ENCODE data around the gene NUTF2. TPM values are rescaled to one million over a fixed set of nuclear protein-coding genes. Genes with fewer than 3 reads are reported as not detected.
A peak's percentile ranks its signal among the peaks of the same experiment; 100 is the strongest.

The NUTF2 gene
- total RNA-seq, 1 experiment from 2014 or later, result 200 TPM

DNA sequence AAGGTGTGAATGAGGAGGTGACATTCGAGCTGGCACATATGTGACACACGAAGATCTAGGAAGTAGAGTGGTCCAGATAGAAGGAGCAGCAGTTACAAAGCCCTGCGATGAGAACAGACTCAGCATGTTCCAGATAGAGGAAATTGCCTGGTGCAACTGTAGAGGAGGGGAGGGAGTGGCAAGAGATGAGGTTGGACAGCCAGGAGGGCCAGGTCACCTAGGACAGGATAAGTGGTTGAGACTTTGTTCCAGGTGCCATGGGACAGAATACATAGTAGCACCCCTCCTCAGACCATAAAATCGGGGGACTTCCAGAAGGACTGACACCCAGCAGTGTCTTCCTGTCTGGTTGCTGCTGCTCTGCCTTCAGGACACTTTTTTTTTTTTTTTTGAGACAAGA, 11.8 kb downstream of the NUTF2 start:
- no peaks in the 10 kb centered on the region for H3K9me3 Mint-ChIP-seq
- ATAC-seq, result no peak
- no peak for TF ChIP-seq ZNF219 (CRISPR knock-in tag; IDR thresholded peaks at IDR 0.05; ENCODE audit: borderline replicate concordance)
- TF ChIP-seq, protein P1, sequence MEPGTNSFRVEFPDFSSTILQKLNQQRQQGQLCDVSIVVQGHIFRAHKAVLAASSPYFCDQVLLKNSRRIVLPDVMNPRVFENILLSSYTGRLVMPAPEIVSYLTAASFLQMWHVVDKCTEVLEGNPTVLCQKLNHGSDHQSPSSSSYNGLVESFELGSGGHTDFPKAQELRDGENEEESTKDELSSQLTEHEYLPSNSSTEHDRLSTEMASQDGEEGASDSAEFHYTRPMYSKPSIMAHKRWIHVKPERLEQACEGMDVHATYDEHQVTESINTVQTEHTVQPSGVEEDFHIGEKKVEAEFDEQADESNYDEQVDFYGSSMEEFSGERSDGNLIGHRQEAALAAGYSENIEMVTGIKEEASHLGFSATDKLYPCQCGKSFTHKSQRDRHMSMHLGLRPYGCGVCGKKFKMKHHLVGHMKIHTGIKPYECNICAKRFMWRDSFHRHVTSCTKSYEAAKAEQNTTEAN (CRISPR knock-in tag; IDR thresholded peaks at IDR 0.05), result no peak
- TF ChIP-seq, protein P2, sequence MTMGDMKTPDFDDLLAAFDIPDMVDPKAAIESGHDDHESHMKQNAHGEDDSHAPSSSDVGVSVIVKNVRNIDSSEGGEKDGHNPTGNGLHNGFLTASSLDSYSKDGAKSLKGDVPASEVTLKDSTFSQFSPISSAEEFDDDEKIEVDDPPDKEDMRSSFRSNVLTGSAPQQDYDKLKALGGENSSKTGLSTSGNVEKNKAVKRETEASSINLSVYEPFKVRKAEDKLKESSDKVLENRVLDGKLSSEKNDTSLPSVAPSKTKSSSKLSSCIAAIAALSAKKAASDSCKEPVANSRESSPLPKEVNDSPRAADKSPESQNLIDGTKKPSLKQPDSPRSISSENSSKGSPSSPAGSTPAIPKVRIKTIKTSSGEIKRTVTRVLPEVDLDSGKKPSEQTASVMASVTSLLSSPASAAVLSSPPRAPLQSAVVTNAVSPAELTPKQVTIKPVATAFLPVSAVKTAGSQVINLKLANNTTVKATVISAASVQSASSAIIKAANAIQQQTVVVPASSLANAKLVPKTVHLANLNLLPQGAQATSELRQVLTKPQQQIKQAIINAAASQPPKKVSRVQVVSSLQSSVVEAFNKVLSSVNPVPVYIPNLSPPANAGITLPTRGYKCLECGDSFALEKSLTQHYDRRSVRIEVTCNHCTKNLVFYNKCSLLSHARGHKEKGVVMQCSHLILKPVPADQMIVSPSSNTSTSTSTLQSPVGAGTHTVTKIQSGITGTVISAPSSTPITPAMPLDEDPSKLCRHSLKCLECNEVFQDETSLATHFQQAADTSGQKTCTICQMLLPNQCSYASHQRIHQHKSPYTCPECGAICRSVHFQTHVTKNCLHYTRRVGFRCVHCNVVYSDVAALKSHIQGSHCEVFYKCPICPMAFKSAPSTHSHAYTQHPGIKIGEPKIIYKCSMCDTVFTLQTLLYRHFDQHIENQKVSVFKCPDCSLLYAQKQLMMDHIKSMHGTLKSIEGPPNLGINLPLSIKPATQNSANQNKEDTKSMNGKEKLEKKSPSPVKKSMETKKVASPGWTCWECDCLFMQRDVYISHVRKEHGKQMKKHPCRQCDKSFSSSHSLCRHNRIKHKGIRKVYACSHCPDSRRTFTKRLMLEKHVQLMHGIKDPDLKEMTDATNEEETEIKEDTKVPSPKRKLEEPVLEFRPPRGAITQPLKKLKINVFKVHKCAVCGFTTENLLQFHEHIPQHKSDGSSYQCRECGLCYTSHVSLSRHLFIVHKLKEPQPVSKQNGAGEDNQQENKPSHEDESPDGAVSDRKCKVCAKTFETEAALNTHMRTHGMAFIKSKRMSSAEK (CRISPR knock-in tag; IDR thresholded peaks at IDR 0.05; ENCODE audit: borderline replicate concordance), result no peak
- H3K4me3 Mint-ChIP-seq, result no peak overlapping the region
- ChIA-PET POLR2A (interaction anchor here (0.8 kb wide), 1 partner anchor 12 kb away, joined by 3 read pairs; no protein-coding TSS in a partner anchor), CTCF (interaction anchor here (2.3 to 3.6 kb wide), 2 partner anchors 26 to 42 kb away, joined by 13 to 18 read pairs; partner anchors contain the start of gene NRN1L)
- peaks cover 17% of the 10 kb centered on the region for H3K36me3 Mint-ChIP-seq
- peaks cover 39% of the 10 kb centered on the region for H3K4me1 Mint-ChIP-seq
- no peak for DNase-seq (ENCODE audit: low spot score)
- H3K27me3 Mint-ChIP-seq (ENCODE audit: low read depth), result no peaks in the 10 kb centered on the region
- peak overlapping the region; percentile 53 for H3K27ac Mint-ChIP-seq

DNA sequence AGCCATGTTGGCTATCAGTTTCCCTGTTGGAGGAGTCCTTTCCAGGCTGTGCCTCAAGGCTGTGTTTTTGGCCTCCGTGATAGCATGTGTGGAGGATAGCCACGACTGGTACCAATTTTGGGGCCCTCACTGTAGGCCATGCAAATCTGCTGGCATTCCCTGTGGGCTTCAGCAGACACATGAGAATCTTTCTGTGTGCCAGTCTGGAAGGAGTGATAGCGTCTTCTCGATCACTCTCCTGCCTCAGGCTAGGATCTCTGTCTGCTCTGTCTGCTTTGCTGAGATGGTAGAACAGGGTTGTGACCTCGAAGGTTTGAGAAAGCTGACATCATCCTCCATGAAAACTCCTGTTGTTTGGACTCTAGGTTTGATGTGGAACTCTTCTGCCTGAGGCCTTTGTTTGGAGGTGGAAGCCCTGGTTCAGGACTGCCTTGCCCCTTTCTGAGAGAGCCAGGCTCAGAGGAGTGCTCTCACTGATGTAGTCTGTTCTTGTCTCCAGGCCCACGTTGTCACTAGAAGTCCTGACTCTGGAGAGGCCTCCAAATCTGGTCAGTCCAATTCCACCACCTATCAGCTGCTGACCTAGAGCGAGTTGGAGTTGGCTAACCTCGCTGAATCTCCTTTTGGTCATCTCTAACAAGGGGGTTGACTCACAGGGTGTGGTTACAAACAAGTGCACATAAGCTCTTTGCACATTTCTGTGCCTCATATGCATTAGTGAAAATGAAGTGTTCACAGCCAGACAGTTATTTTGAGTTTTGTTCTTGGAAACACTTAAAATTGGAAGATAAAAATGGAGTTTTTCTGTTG, 14.1 kb downstream of the NUTF2 start:
- H3K9me3 Mint-ChIP-seq, result no peaks in the 10 kb centered on the region
- peaks cover 29% of the 10 kb centered on the region for H3K36me3 Mint-ChIP-seq

More for the DNA sequence above, 14.1 kb downstream of the NUTF2 start:
- CTCF ChIA-PET, result interaction anchor here (2.7 kb wide), 1 partner anchor 44 kb away, joined by 14 read pairs; no protein-coding TSS in a partner anchor
- POLR2A ChIA-PET, result no interaction called here
- H3K4me1 Mint-ChIP-seq, result peaks cover 22% of the 10 kb centered on the region
- no peak for DNase-seq (ENCODE audit: low spot score)
- no peak overlapping the region for H3K4me3 Mint-ChIP-seq
- H3K27me3 Mint-ChIP-seq (ENCODE audit: low read depth), result no peaks in the 10 kb centered on the region
- peak overlapping the region; percentile 36; the same call in 1 of the 2 replicates for H3K27ac Mint-ChIP-seq
- ATAC-seq, result no peak
- TF ChIP-seq NR3C1 (CRISPR knock-in tag; conservative IDR thresholded peaks at IDR 0.05; ENCODE audit: low read depth) (no peak), ETV6 (CRISPR knock-in tag; IDR thresholded peaks at IDR 0.05) (no peak), ZNF671 (CRISPR knock-in tag; IDR thresholded peaks at IDR 0.05) (no peak)
- TF ChIP-seq, protein P3, sequence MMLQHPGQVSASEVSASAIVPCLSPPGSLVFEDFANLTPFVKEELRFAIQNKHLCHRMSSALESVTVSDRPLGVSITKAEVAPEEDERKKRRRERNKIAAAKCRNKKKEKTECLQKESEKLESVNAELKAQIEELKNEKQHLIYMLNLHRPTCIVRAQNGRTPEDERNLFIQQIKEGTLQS (CRISPR knock-in tag; conservative IDR thresholded peaks at IDR 0.05), result no peak
- TF ChIP-seq, protein P4, sequence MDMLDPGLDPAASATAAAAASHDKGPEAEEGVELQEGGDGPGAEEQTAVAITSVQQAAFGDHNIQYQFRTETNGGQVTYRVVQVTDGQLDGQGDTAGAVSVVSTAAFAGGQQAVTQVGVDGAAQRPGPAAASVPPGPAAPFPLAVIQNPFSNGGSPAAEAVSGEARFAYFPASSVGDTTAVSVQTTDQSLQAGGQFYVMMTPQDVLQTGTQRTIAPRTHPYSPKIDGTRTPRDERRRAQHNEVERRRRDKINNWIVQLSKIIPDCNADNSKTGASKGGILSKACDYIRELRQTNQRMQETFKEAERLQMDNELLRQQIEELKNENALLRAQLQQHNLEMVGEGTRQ (CRISPR knock-in tag; IDR thresholded peaks at IDR 0.05), result no peak
- TF ChIP-seq, protein P5, sequence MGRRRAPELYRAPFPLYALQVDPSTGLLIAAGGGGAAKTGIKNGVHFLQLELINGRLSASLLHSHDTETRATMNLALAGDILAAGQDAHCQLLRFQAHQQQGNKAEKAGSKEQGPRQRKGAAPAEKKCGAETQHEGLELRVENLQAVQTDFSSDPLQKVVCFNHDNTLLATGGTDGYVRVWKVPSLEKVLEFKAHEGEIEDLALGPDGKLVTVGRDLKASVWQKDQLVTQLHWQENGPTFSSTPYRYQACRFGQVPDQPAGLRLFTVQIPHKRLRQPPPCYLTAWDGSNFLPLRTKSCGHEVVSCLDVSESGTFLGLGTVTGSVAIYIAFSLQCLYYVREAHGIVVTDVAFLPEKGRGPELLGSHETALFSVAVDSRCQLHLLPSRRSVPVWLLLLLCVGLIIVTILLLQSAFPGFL (CRISPR knock-in tag; IDR thresholded peaks at IDR 0.05; ENCODE audit: borderline replicate concordance), result no peak
- TF ChIP-seq, protein P6, sequence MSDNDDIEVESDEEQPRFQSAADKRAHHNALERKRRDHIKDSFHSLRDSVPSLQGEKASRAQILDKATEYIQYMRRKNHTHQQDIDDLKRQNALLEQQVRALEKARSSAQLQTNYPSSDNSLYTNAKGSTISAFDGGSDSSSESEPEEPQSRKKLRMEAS (CRISPR knock-in tag; IDR thresholded peaks at IDR 0.05), result no peak
- TF ChIP-seq, protein P1 (CRISPR knock-in tag; IDR thresholded peaks at IDR 0.05), result no peak
- TF ChIP-seq, protein P7, sequence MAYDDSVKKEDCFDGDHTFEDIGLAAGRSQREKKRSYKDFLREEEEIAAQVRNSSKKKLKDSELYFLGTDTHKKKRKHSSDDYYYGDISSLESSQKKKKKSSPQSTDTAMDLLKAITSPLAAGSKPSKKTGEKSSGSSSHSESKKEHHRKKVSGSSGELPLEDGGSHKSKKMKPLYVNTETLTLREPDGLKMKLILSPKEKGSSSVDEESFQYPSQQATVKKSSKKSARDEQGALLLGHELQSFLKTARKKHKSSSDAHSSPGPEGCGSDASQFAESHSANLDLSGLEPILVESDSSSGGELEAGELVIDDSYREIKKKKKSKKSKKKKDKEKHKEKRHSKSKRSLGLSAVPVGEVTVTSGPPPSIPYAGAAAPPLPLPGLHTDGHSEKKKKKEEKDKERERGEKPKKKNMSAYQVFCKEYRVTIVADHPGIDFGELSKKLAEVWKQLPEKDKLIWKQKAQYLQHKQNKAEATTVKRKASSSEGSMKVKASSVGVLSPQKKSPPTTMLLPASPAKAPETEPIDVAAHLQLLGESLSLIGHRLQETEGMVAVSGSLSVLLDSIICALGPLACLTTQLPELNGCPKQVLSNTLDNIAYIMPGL (CRISPR knock-in tag; IDR thresholded peaks at IDR 0.05), result no peak

Data from WTC11 (cell line).